Endothelial cell of umbilical vein (primary cell): ENCODE data around the gene EIF1AX. TPM values are rescaled to one million over a fixed set of nuclear protein-coding genes. Genes with fewer than 3 reads are reported as not detected.

Source experiments
- BruUV-seq: library from RNA; stranded (reverse); fragments of 400-500 nt; replicated peaks from 2 replicates; lab custom pipeline; 2021; lab: Mats Ljungman, UMichigan
- CTCF ChIA-PET: fragments of 300-600, 350-600 bp; sonication (Branson Sonifier 250); formaldehyde crosslinking; loops from one replicate; lab custom pipeline; 2021; ENCODE audit warnings: antibody characterized with exemption, inconsistent platforms; lab: Charles Lee
- POLR2A ChIA-PET: fragments of 300-600, 350-600 bp; sonication (Branson Sonifier 250); formaldehyde crosslinking; loops from one replicate; lab custom pipeline; 2021; ENCODE audit warnings: antibody characterized with exemption, inconsistent platforms; lab: Charles Lee
- DNase-seq: peaks from one replicate; pipeline ENCODE4 v3.0.0-alpha.2; 2011; ENCODE audit warnings: low read depth, low spot score
- FAIRE-seq: peaks from 2 replicates; lab custom pipeline; 2011; peaks lifted over from hg19 to GRCh38; lab: Jason Lieb, UNC
- H2AFZ ChIP-seq: 2 replicates; pipeline ENCODE4 v1.6.0; 2012; ENCODE audit warnings: low read depth, low read length, control low read depth, inconsistent platforms
- H3K27ac ChIP-seq: 2 replicates; pipeline ENCODE4 v1.5.1; 2011; ENCODE audit warnings: low read depth, mild to moderate bottlenecking, control low read depth, low read length, moderate library complexity; ENCODE audit not compliant: insufficient read depth
- H3K27me3 ChIP-seq, 2 experiments: 2 replicates each; pipeline versions ENCODE4 v1.6.0 to v1.6.1; 2011; ENCODE audit warnings: low read length in 2 of 2, mixed read lengths in 1 of 2; ENCODE audit not compliant: control insufficient read depth in 2 of 2, insufficient read depth in 2 of 2
- H3K36me3 ChIP-seq, 2 experiments: 2 replicates in 1 of 2; 3 replicates in 1 of 2; pipeline ENCODE4 v1.5.1; 2011; ENCODE audit warnings: low read length in 2 of 2, mild to moderate bottlenecking in 1 of 2, moderate library complexity in 1 of 2; ENCODE audit not compliant: control insufficient read depth in 2 of 2, insufficient read depth in 2 of 2; ENCODE audit errors: extremely low read depth in 1 of 2
- H3K4me1 ChIP-seq: 3 replicates; pipeline ENCODE4 v1.5.1; 2011; ENCODE audit warnings: mild to moderate bottlenecking, low read length; ENCODE audit not compliant: control insufficient read depth, insufficient read depth; ENCODE audit errors: extremely low read depth
- H3K4me2 ChIP-seq: 2 replicates; pipeline ENCODE4 v1.6.1; 2011; ENCODE audit warnings: low read length, control low read depth, mixed read lengths; ENCODE audit not compliant: insufficient read depth
- H3K4me3 ChIP-seq, 3 experiments: fragments of 200-600 bp in 1 of 3; sonication (generic), shearing (Covaris generic) in 1 of 3; replicated peaks in 1 of 3; 2 replicates each; pipeline ENCODE4 v1.5.1; 2011 to 2016; ENCODE audit warnings: control low read depth in 3 of 3, low read length in 3 of 3, mild to moderate bottlenecking in 2 of 3, inconsistent platforms in 1 of 3, low read depth in 1 of 3, moderate library complexity in 1 of 3; ENCODE audit not compliant: insufficient read depth in 1 of 3
- H3K79me2 ChIP-seq: 2 replicates; pipeline ENCODE4 v1.6.0; 2012; ENCODE audit warnings: low read length, inconsistent platforms; ENCODE audit not compliant: control insufficient read depth, insufficient read depth
- H3K9ac ChIP-seq: replicated peaks from 2 replicates; pipeline ENCODE3; 2011; ENCODE audit warnings: low read length, control low read depth; ENCODE audit not compliant: insufficient read depth; ENCODE audit errors: extremely low read depth
- H3K9me1 ChIP-seq: replicated peaks from 3 replicates; pipeline ENCODE4 v1.6.0; 2011; ENCODE audit warnings: mild to moderate bottlenecking, low read length; ENCODE audit not compliant: control insufficient read depth, insufficient read depth; ENCODE audit errors: extremely low read depth
- H3K9me3 ChIP-seq: replicated peaks from 2 replicates; pipeline ENCODE4 v1.5.1; 2012; ENCODE audit warnings: low read length, inconsistent platforms; ENCODE audit not compliant: control insufficient read depth, insufficient read depth
- H4K20me1 ChIP-seq: replicated peaks from 2 replicates; pipeline ENCODE3; 2011; ENCODE audit warnings: mild to moderate bottlenecking, low read length; ENCODE audit not compliant: control insufficient read depth, insufficient read depth; ENCODE audit errors: extremely low read depth
- EZH2 ChIP-seq: IDR thresholded peaks from 2 replicates; pipeline ENCODE4 v1.6.1; 2012; ENCODE audit warnings: borderline replicate concordance, low read depth, mild to moderate bottlenecking, moderate library complexity, low read length, inconsistent platforms; ENCODE audit not compliant: severe bottlenecking
- FOS ChIP-seq: IDR thresholded peaks from 2 replicates; pipeline ENCODE4 v1.6.1; 2011; ENCODE audit warnings: mild to moderate bottlenecking, low read length, moderate library complexity, borderline replicate concordance; ENCODE audit not compliant: insufficient read depth
- GATA2 ChIP-seq: IDR thresholded peaks from 2 replicates; pipeline ENCODE4 v1.7.0; 2011; ENCODE audit warnings: low read depth, mild to moderate bottlenecking, moderate library complexity, mixed read lengths, low read length; ENCODE audit not compliant: insufficient read length, insufficient read depth
- JUN ChIP-seq: IDR thresholded peaks from 2 replicates; pipeline ENCODE4 v1.6.1; 2011; ENCODE audit warnings: borderline replicate concordance, low read depth; ENCODE audit not compliant: insufficient read length, insufficient read depth
- MYC ChIP-seq: IDR thresholded peaks from one replicate; pipeline ENCODE4 v1.6.1; 2011; ENCODE audit warnings: mild to moderate bottlenecking, low read depth, low read length
- POLR2A ChIP-seq: IDR thresholded peaks from 2 replicates; pipeline ENCODE4 v1.6.1; 2012; ENCODE audit warnings: low read depth, mild to moderate bottlenecking, control low read depth, low read length
- POLR2AphosphoS5 ChIP-seq: IDR thresholded peaks from 2 replicates; pipeline ENCODE4 v1.6.1; 2012; ENCODE audit warnings: low read depth, mild to moderate bottlenecking, control low read depth, low read length, moderate library complexity; ENCODE audit not compliant: insufficient read depth
- dilution Hi-C: fragments of 300-500 bp; cut with MboI; formaldehyde crosslinking; loops from one replicate; pipeline ENCODE4 v1.15.0; 2019; ENCODE audit warnings: low sequenced_read_pairs; ENCODE audit not compliant: extremely low pct_ligation_motif_present
- intact Hi-C: fragments of 100-400 bp; cut with micrococcal nuclease; formaldehyde crosslinking; loops from one replicate; pipeline ENCODE4 v1.10.0; 2022
- polyA plus RNA-seq, 4 experiments: library from polyadenylated mRNA; depleted of rRNA in 3 of 4; stranded (reverse) in 3 of 4; unstranded in 1 of 4; fragments of >200 nt; gene quantifications; 2 replicates each; pipeline versions ENCODE4 v1.2.1 to v1.2.3, GENCODE V29; 2011 to 2012; ENCODE audit warnings: missing spikeins in 1 of 4
- total RNA-seq: library from RNA; stranded (reverse); gene quantifications from 2 replicates; pipeline ENCODE4 v1.2.3, GENCODE V29; 2021
- TF ChIP-seq, protein P1 (sequence below), 2 donors: IDR thresholded peaks; 1 replicate in 1 of 2; 2 replicates in 1 of 2; pipeline ENCODE4 v1.5.1; 2011; ENCODE audit warnings: low read length in 2 of 2, mild to moderate bottlenecking in 2 of 2, moderate library complexity in 2 of 2, control low read depth in 1 of 2, inconsistent platforms in 1 of 2, low read depth in 1 of 2; ENCODE audit not compliant: insufficient read depth in 1 of 2; ENCODE audit errors: extremely low read depth in 1 of 2
- TF ChIP-seq, protein P2 (sequence below): IDR thresholded peaks from 2 replicates; pipeline ENCODE4 v1.6.1; 2011; ENCODE audit not compliant: insufficient read depth, insufficient read length

The EIF1AX gene
- total and polyA plus RNA-seq, 2 donors (not counting 3 experiments of a cell fraction or from before 2014, with no cell fraction given) = 12.8 to 89.4 TPM

DNA sequence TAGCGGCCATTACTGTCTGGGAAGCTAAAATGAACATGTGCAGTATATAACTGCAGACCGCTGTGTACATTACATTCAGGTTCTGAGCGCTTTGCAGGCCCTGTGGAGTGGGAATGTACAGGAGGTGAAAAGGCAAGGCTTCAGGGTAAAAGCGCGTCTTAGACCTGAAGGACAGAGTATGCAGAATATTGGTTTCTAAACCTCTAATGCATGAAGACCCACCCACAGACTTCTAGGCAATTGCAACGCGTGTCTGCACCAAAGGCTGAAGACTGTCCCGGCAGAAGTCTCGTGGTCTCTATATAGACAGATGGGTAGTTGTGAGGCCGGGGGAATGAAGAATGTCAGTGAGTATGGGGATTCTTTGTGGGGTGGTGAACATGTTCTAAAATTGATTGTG lies 30.4 kb downstream of the EIF1AX start:
- Histone ChIP-seq H3K27me3 (peaks cover 0 to 4% of the 10 kb centered on the region in 2 experiments), H3K9me3 (no peaks in the 10 kb centered on the region), H3K9ac (no peak overlapping the region), H4K20me1 (no peaks in the 10 kb centered on the region), H3K79me2 (no peaks in the 10 kb centered on the region), H3K9me1 (no peaks in the 10 kb centered on the region), H3K4me1 (no peaks in the 10 kb centered on the region), H3K27ac (no peak overlapping the region), H2AFZ (no peak overlapping the region), H3K36me3 (no peaks in the 10 kb centered on the region), H3K4me3 (no peak overlapping the region), H3K4me2 (no peak overlapping the region)
- no peak for TF ChIP-seq JUN
- TF ChIP-seq, protein P1, sequence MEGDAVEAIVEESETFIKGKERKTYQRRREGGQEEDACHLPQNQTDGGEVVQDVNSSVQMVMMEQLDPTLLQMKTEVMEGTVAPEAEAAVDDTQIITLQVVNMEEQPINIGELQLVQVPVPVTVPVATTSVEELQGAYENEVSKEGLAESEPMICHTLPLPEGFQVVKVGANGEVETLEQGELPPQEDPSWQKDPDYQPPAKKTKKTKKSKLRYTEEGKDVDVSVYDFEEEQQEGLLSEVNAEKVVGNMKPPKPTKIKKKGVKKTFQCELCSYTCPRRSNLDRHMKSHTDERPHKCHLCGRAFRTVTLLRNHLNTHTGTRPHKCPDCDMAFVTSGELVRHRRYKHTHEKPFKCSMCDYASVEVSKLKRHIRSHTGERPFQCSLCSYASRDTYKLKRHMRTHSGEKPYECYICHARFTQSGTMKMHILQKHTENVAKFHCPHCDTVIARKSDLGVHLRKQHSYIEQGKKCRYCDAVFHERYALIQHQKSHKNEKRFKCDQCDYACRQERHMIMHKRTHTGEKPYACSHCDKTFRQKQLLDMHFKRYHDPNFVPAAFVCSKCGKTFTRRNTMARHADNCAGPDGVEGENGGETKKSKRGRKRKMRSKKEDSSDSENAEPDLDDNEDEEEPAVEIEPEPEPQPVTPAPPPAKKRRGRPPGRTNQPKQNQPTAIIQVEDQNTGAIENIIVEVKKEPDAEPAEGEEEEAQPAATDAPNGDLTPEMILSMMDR (IDR thresholded peaks at IDR 0.05; ENCODE audit: extremely low read depth in 1 of 2, insufficient read depth in 1 of 2, low read depth in 1 of 2, low read length in 2 of 2) = no peak
- FAIRE-seq (no peak), DNase-seq (no peak)
- POLR2A ChIA-PET = no interaction called here
- CTCF ChIA-PET = no interaction called here
- BruUV-seq = no TSS peak
- intact Hi-C loops = no loop called here
- dilution Hi-C loops = no loop called here

DNA sequence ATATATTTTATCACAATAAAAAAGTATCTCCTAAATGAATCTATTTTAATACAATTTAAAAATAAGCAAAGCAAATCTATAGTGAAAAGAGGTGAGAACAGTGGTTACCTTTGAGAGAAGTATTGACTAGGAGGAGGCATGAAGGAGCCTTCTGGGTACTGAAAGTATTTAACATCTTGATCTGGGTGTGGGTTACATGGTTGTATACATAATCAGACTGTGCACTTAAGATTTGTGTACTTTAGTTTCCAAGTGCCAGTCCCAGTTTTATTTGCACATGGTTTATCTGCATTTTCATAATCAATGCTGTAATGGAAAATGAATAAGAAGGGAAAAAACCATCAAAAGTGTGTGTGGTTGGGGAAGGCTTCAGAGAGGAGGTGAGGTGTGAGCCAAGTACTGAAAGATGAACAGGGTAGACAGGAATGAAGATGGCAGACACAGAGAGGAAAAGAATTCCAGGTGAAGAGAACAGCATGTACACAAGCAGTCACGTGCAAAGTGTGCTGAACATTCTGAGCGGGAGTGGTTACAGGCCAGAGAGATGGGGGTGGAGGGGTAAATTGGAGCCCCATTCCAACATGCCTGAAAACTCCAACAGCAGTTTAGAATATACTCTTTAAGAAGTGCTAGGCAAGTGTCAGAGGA lies 39.6 kb downstream of the EIF1AX start:
- Histone ChIP-seq H2AFZ (no peak overlapping the region), H3K36me3 (no peaks in the 10 kb centered on the region), H3K9me3 (no peaks in the 10 kb centered on the region), H3K79me2 (no peaks in the 10 kb centered on the region), H3K4me3 (no peak overlapping the region), H4K20me1 (no peaks in the 10 kb centered on the region), H3K27me3 (no peaks in the 10 kb centered on the region), H3K4me2 (no peak overlapping the region), H3K9ac (no peak overlapping the region), H3K4me1 (no peaks in the 10 kb centered on the region), H3K27ac (no peak overlapping the region), H3K9me1 (no peaks in the 10 kb centered on the region)
- no peak for TF ChIP-seq POLR2A
- TF ChIP-seq, protein P2, sequence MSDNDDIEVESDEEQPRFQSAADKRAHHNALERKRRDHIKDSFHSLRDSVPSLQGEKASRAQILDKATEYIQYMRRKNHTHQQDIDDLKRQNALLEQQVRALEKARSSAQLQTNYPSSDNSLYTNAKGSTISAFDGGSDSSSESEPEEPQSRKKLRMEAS = no peak
- TF ChIP-seq FOS = no peak
- TF ChIP-seq GATA2 = no peak
- TF ChIP-seq, protein P1 (IDR thresholded peaks at IDR 0.05; ENCODE audit: extremely low read depth in 1 of 2, insufficient read depth in 1 of 2, low read depth in 1 of 2, low read length in 2 of 2) = no peak
- TF ChIP-seq EZH2 = no peak
- TF ChIP-seq MYC = no peak
- TF ChIP-seq POLR2AphosphoS5 = no peak
- no peak for TF ChIP-seq JUN
- ChIA-PET POLR2A (no interaction called here), CTCF (no interaction called here)
- DNase-seq = no peak
- dilution Hi-C loops = no loop called here
- no peak for FAIRE-seq
- no TSS peak for BruUV-seq
- intact Hi-C loops = no loop called here
